Measurements from ENCODE around the gene DRD3.

DRD3 gene

GRCh38 chr3:114178770-114179368 is at the start of gene DRD3:
Gene DRD3, minus strand, starts transcription at chr3:114179052. Its CDS starts 7,060 bp downstream, at chr3:114171992.
- no peak for TF ChIP-seq CTCF (IDR thresholded peaks at IDR 0.05; ENCODE audit: insufficient read depth, low read length, missing control alignments)
- POLR2A ChIA-PET = no interaction called here
- no peak for DNase-seq (ENCODE audit: low read depth, low spot score)
- CTCF ChIA-PET = interaction anchor here (1.0 to 3.4 kb wide), 9 partner anchors 14 to 443 kb away, joined by 3 to 21 read pairs (median 5); partner anchors contain the start of gene GRAMD1C
- no peak within 1 kb of the TSS for H3K4me3 ChIP-seq (ENCODE audit: low read depth, low read length)

- ChIA-PET POLR2A (no interaction called here), CTCF (interaction anchor here (1.2 to 1.7 kb wide), 2 partner anchors 22 to 64 kb away, joined by 3 read pairs; no protein-coding TSS in a partner anchor)
- TF ChIP-seq CTCF (IDR thresholded peaks at IDR 0.05; ENCODE audit: insufficient read depth, low read length, missing control alignments) = no peak
- DNase-seq (ENCODE audit: low read depth, low spot score) = no peak
- no peak overlapping the region for H3K4me3 ChIP-seq (ENCODE audit: low read depth, low read length)
Observed at GRCh38 chr3:114227076-114227475, 48.2 kb upstream of the DRD3 start.

- no peak for TF ChIP-seq CTCF (IDR thresholded peaks at IDR 0.05; ENCODE audit: insufficient read depth, low read length, missing control alignments)
- POLR2A ChIA-PET = no interaction called here
Observed at GRCh38 chr3:114226313-114226712, 47.5 kb upstream of the DRD3 start.

GRCh38 chr3:114223143-114223542 is 44.3 kb upstream of the DRD3 start:
- no peak overlapping the region for H3K4me3 ChIP-seq (ENCODE audit: low read depth, low read length)
- ChIA-PET POLR2A (no interaction called here), CTCF (no interaction called here)
- DNase-seq (ENCODE audit: low read depth, low spot score) = no peak
- TF ChIP-seq CTCF (IDR thresholded peaks at IDR 0.05; ENCODE audit: insufficient read depth, low read length, missing control alignments) = no peak

More at GRCh38 chr3:114226313-114226712, 47.5 kb upstream of the DRD3 start:
- CTCF ChIA-PET = no interaction called here
- DNase-seq (ENCODE audit: low read depth, low spot score) = no peak
- no peak overlapping the region for H3K4me3 ChIP-seq (ENCODE audit: low read depth, low read length)

- CTCF ChIA-PET = no interaction called here
- POLR2A ChIA-PET = no interaction called here
- no peak for TF ChIP-seq CTCF (IDR thresholded peaks at IDR 0.05; ENCODE audit: insufficient read depth, low read length, missing control alignments)
- no peak for DNase-seq (ENCODE audit: low read depth, low spot score)
- no peak overlapping the region for H3K4me3 ChIP-seq (ENCODE audit: low read depth, low read length)
Observed at GRCh38 chr3:114221881-114222264, 43.0 kb upstream of the DRD3 start.

GRCh38 chr3:114221165-114221880 is 42.5 kb upstream of the DRD3 start:
- ChIA-PET POLR2A (no interaction called here), CTCF (no interaction called here)
- no peak for DNase-seq (ENCODE audit: low read depth, low spot score)
- TF ChIP-seq CTCF (IDR thresholded peaks at IDR 0.05; ENCODE audit: insufficient read depth, low read length, missing control alignments) = no peak
- H3K4me3 ChIP-seq (ENCODE audit: low read depth, low read length) = no peak overlapping the region

Data from AG04449 (cell line).